ENCODE results near the gene WASL.

DNA sequence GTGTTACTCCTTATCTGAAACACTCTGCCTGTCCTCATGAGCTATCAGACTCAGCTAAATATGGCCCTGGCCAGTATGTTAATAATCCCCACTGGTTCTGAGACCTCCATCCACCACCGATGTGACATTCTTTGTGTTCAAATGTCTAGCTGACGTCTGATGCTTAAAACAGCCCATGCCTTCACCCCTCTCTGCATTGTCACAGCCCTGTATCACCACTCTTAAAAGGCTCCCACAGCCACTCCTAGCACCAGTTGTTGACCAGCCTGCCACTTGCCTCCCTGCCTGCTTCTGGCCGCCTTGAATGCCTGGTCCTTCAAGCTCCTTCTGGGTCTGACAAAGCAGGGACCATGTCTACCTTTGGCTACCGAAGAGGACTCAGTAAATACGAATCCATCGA, 93.2 kb downstream of the WASL start, which contains the start of gene LMOD2:
- TF ChIP-seq, protein P1, sequence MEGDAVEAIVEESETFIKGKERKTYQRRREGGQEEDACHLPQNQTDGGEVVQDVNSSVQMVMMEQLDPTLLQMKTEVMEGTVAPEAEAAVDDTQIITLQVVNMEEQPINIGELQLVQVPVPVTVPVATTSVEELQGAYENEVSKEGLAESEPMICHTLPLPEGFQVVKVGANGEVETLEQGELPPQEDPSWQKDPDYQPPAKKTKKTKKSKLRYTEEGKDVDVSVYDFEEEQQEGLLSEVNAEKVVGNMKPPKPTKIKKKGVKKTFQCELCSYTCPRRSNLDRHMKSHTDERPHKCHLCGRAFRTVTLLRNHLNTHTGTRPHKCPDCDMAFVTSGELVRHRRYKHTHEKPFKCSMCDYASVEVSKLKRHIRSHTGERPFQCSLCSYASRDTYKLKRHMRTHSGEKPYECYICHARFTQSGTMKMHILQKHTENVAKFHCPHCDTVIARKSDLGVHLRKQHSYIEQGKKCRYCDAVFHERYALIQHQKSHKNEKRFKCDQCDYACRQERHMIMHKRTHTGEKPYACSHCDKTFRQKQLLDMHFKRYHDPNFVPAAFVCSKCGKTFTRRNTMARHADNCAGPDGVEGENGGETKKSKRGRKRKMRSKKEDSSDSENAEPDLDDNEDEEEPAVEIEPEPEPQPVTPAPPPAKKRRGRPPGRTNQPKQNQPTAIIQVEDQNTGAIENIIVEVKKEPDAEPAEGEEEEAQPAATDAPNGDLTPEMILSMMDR (IDR thresholded peaks at IDR 0.05 in 2 of 3, conservative IDR thresholded peaks at IDR 0.05 in 1 of 3; ENCODE audit: control insufficient read depth in 2 of 3, extremely low read depth in 1 of 3, insufficient read depth in 1 of 3, low read depth in 3 of 3, low read length in 3 of 3), result no peak
- no peak for TF ChIP-seq HDAC2 (IDR thresholded peaks at IDR 0.05)
- TF ChIP-seq YY1 (IDR thresholded peaks at IDR 0.05; ENCODE audit: low read depth, low read length), result no peak
- TF ChIP-seq, protein P2, sequence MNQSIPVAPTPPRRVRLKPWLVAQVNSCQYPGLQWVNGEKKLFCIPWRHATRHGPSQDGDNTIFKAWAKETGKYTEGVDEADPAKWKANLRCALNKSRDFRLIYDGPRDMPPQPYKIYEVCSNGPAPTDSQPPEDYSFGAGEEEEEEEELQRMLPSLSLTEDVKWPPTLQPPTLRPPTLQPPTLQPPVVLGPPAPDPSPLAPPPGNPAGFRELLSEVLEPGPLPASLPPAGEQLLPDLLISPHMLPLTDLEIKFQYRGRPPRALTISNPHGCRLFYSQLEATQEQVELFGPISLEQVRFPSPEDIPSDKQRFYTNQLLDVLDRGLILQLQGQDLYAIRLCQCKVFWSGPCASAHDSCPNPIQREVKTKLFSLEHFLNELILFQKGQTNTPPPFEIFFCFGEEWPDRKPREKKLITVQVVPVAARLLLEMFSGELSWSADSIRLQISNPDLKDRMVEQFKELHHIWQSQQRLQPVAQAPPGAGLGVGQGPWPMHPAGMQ (IDR thresholded peaks at IDR 0.05; ENCODE audit: borderline replicate concordance), result no peak
- TF ChIP-seq RFX5 (IDR thresholded peaks at IDR 0.05; ENCODE audit: low read depth, low read length), result no peak
- TF ChIP-seq MYC (IDR thresholded peaks at IDR 0.05; ENCODE audit: insufficient read depth, insufficient read length, insufficient replicate concordance, low read length, severe bottlenecking), result no peak
- no peak for TF ChIP-seq CBFB (IDR thresholded peaks at IDR 0.05; ENCODE audit: low read depth)
- TF ChIP-seq FOXM1 (IDR thresholded peaks at IDR 0.05; ENCODE audit: low read depth, low read length), result no peak
- no peak for TF ChIP-seq EZH2 (IDR thresholded peaks at IDR 0.05; ENCODE audit: borderline replicate concordance, control insufficient read depth, low read depth, low read length)
